HUES64 (cell line): ENCODE measurements around the gene LLGL1.

Source experiments
- H3K27ac ChIP-seq: 2 replicates; pipeline ENCODE4 v1.7.0; 2013; ENCODE audit warnings: low read depth, low read length, inconsistent platforms
- H3K27me3 ChIP-seq: 2 replicates; pipeline ENCODE4 v1.6.1; 2013; ENCODE audit warnings: mild to moderate bottlenecking, low read length; ENCODE audit not compliant: insufficient read depth
- H3K36me3 ChIP-seq: 2 replicates; pipeline ENCODE4 v1.6.1; 2013; ENCODE audit warnings: mild to moderate bottlenecking, low read length; ENCODE audit not compliant: insufficient read depth
- H3K4me1 ChIP-seq: 2 replicates; pipeline ENCODE4 v1.6.1; 2013; ENCODE audit warnings: mild to moderate bottlenecking, low read length, moderate library complexity; ENCODE audit not compliant: insufficient read depth
- H3K4me3 ChIP-seq: 2 replicates; pipeline ENCODE4 v1.5.1; 2013; ENCODE audit warnings: mild to moderate bottlenecking, low read length, moderate library complexity
- H3K9ac ChIP-seq: 2 replicates; pipeline ENCODE4 v1.6.1; 2013; ENCODE audit warnings: mild to moderate bottlenecking, low read depth, low read length
- H3K9me3 ChIP-seq: 2 replicates; pipeline ENCODE4 v1.6.1; 2013; ENCODE audit warnings: low read depth, low read length; ENCODE audit not compliant: insufficient read depth
- WGBS: fragments of 150-250, 120-280 bp; methylation state at CpG from one replicate; pipeline ENCODE4 v1.1.7; 2013; ENCODE audit warnings: missing lambda C conversion rate; 5-methylcytosine and 5-hydroxymethylcytosine counted together

Gene LLGL1

DNA sequence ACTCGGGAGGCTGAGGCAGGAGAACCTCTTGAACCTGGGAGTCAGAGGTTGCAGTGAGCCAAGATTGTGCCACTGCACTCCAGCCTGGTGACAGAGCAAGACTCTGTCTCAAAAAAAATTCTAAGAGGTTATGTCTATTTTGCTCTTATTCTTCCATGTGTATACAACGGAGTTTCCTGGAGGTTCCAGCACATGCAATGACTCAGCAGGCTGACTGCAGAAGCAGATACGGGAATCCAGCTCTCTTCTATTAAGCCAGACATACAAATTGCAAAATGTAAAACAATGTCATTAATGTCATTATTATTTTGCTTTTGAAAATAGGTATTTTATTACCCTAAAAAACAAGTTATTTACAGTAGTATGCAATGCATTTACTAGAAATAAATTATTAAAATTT, 53.4 kb downstream of the LLGL1 start:
- peaks cover 90% of the 10 kb centered on the region for H3K36me3 ChIP-seq
- no peaks in the 10 kb centered on the region for H3K9me3 ChIP-seq
- H3K4me3 ChIP-seq: no peak overlapping the region
- WGBS: 97% methylated on average over 3 of the region's 3 CpGs
- H3K4me1 ChIP-seq: no peaks in the 10 kb centered on the region
- H3K27me3 ChIP-seq: no peaks in the 10 kb centered on the region
- no peak overlapping the region for H3K27ac ChIP-seq
- no peak overlapping the region for H3K9ac ChIP-seq

DNA sequence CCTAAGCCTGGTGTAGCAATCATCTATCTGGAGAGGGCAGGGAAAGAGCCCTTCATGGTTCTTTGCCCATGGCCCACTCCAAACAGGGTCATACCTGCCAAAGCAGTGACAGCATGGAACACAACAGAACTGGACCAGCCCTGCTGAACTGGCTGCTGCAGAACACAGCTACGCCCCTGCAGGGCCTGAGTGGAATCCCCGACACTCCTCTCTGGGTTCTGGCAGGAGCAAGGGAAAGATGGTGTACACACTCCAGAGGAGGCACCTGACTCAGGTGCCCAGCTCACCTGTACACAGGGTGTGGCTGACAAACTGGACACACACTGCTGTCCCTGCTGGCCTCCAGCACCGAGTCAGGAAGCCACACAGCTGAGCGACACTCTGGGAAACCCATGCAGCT, 54.8 kb downstream of the LLGL1 start:
- no peak overlapping the region for H3K27ac ChIP-seq
- H3K9me3 ChIP-seq: no peaks in the 10 kb centered on the region
- 95% methylated on average over 4 of the region's 4 CpGs for WGBS
- no peaks in the 10 kb centered on the region for H3K27me3 ChIP-seq
- H3K9ac ChIP-seq: no peak overlapping the region
- H3K4me1 ChIP-seq: no peaks in the 10 kb centered on the region
- peaks cover 92% of the 10 kb centered on the region for H3K36me3 ChIP-seq
- no peak overlapping the region for H3K4me3 ChIP-seq

DNA sequence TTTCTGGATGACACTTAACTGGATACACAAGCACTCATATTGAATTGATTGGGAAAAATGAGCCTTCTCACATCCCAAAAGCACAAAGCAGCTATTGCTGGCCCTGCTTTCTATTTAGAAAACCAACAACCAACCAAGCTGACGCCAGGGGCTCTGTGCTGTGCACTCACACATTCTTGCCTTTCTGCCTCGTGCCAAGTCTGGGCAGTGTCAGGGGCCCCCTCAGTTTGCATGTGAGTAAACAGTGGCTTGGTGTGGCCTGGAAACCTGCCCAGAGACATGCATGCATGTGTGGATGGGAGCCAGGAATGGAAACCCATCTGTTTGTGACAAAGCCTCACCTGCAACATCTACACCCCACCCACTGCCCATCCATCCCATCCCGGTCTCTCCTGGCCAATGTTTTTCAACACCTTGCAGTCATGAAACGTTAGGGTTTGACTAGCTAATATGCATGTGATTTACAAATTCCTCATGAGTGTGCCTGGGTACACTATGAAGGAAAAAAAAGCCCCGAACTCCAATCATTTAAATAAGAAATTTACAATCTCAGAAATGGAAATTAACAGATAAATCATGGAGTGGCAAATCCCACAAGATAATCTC, 55.4 kb downstream of the LLGL1 start:
- Histone ChIP-seq H3K4me1 (no peaks in the 10 kb centered on the region), H3K36me3 (peaks cover 96% of the 10 kb centered on the region), H3K9ac (no peak overlapping the region), H3K27ac (no peak overlapping the region), H3K27me3 (no peaks in the 10 kb centered on the region), H3K9me3 (no peaks in the 10 kb centered on the region), H3K4me3 (no peak overlapping the region)
- 94% methylated on average over 4 of the region's 5 CpGs for WGBS

DNA sequence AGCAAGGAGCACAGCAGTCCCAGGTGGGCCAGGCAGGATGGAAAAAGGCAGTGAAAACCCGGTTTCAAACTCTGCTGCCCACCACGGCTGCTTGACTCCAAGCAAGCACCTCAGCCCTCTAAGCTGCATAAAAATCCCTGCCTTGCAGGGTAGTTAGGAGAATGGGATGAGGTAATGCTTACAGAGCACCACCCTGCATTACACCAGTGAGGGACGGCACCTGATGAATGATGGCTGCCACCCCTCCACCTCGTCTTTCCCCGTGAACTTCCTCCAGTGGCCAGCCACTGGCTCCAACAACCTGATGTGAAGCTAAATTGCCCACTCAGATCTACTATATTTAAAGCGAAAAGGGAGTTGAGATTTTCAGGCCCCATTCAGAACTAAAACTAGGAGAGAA, 56.4 kb downstream of the LLGL1 start:
- no peaks in the 10 kb centered on the region for H3K4me1 ChIP-seq
- H3K4me3 ChIP-seq: no peak overlapping the region
- WGBS: 94% methylated on average over 6 of the region's 6 CpGs
- H3K27ac ChIP-seq: no peak overlapping the region
- H3K9ac ChIP-seq: no peak overlapping the region
- no peaks in the 10 kb centered on the region for H3K27me3 ChIP-seq
- H3K9me3 ChIP-seq: no peaks in the 10 kb centered on the region
- H3K36me3 ChIP-seq: peaks cover 95% of the 10 kb centered on the region

DNA sequence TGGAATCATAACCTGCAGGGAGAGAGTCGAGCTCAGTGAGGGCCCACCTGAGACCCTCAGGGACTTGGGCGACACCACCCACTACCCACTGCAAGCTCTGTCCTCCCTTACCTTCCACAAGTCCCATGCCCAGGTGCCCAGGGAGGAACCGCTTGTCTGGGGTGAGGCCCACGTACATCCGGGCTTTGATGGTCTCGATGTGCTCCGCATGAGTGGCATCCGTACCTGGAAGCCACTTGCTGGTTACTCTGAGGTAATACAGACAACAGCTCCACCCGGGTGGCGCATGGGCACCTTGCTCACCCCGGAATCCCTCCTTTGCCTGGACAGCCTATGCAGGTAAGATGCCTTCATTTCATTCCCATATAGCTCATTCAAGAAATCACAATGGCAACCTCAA, 59.9 kb downstream of the LLGL1 start:
- H3K36me3 ChIP-seq: peaks cover 96% of the 10 kb centered on the region
- H3K9ac ChIP-seq: no peak overlapping the region
- H3K9me3 ChIP-seq: no peaks in the 10 kb centered on the region
- no peaks in the 10 kb centered on the region for H3K4me1 ChIP-seq
- H3K4me3 ChIP-seq: no peak overlapping the region
- no peak overlapping the region for H3K27ac ChIP-seq
- WGBS: 96% methylated on average over 11 of the region's 11 CpGs
- H3K27me3 ChIP-seq: no peaks in the 10 kb centered on the region

DNA sequence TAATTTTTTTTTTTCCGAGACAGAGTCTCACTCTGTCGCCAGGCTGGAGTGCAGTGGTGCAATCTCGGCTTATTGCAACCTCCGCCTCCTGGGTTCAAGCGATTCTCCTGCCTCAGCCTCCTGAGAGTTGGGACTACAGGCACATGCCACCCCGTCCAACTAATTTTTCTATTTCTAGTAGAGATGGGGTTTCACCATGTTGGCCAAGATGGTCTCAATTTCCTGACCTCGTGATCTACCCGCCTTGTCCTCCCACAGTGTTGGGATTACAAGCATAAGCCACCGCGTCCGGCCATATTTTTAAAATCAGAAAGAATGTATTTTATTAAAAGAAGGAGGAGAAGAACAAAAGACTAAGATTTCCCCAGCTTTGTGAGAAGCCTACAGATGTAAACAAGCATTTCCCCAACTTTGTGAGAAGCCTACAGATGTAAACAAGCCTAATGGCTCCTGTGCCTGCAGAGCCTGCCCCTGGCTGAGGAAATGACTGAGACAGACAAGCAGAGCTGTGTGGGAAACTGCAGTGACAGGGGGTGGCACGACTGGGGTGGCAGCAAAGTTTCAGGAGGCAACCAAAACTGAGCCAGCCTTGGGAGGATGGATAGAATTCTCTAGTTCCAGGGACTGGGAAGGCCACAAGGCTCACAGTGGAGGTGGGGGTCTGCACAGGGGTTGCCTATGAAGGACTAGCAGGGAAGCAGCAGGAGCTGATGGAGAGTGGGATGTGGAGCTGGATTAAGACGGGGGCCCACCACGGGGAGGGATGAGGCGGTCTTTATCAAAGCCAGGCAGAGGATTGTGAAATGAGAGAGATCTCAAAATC, 66.5 kb downstream of the LLGL1 start:
- no peaks in the 10 kb centered on the region for H3K9me3 ChIP-seq
- no peaks in the 10 kb centered on the region for H3K27me3 ChIP-seq
- no peak overlapping the region for H3K27ac ChIP-seq
- H3K4me3 ChIP-seq: no peak overlapping the region
- H3K4me1 ChIP-seq: no peaks in the 10 kb centered on the region
- 94% methylated on average over 15 of the region's 15 CpGs for WGBS
- peaks cover 90% of the 10 kb centered on the region for H3K36me3 ChIP-seq
- H3K9ac ChIP-seq: no peak overlapping the region
